Tibial nerve (tissue), 4 donors: ENCODE measurements around the gene CYGB.

Source experiments
- CTCF ChIP-seq, 5 experiments: fragments of 200-600 bp in 3 of 5; fragments of 450-650 bp in 2 of 5; sonication (generic) in 3 of 5; IDR thresholded peaks; one replicate each; pipeline ENCODE4 v1.5.1; 2016 to 2019; ENCODE audit warnings: antibody characterized with exemption in 5 of 5, mild to moderate bottlenecking in 3 of 5, moderate library complexity in 2 of 5
- EP300 ChIP-seq, 2 donors: sonication (generic); formaldehyde crosslinking; IDR thresholded peaks; one replicate each; pipeline ENCODE4 v1.6.1; 2017; ENCODE audit warnings: antibody characterized with exemption in 2 of 2, mild to moderate bottlenecking in 1 of 2
- POLR2A ChIP-seq, 2 donors: fragments of 450-650 bp; IDR thresholded peaks; one replicate each; pipeline ENCODE4 v1.6.1; 2017; ENCODE audit warnings: antibody characterized with exemption in 2 of 2, mild to moderate bottlenecking in 2 of 2, moderate library complexity in 2 of 2

GRCh38 chr17:76528156-76528527 is 9.4 kb downstream of the CYGB start:
- no peak for TF ChIP-seq CTCF (IDR thresholded peaks at IDR 0.05)
- no peak for TF ChIP-seq EP300 (IDR thresholded peaks at IDR 0.05)
- TF ChIP-seq POLR2A (IDR thresholded peaks at IDR 0.05): no peak
